GM21367 (cell line): ENCODE data around the gene RBBP8NL.

Experiments used
- ATAC-seq: cut with Tn5 transposase; IDR thresholded peaks from one replicate; pipeline ENCODE4 v1.9.1; 2021; ENCODE audit not compliant: unreplicated experiment

The RBBP8NL gene

DNA sequence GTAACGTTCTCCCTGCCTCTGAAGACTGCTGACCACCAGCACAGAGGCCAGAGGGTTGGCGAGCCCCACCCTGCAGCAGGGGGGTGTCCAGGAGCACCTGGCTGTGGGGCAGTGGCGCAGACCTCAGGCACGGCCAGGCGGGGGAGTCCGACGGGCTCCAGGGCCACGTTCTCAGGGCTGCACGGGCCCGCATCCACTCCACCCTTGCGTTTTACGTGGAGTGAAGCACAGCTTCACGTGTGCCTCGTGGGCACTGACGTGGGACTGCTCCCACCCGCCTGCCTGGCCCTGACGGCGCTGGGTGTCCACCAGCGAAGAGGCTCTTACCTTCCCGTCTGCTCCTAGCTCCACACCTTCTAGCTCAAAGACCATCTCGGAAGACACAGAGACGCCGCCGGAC, 33.5 kb downstream of the RBBP8NL start:
- no peak for ATAC-seq

- ATAC-seq: no peak
These were observed 34.0 kb downstream of the RBBP8NL start for GRCh38 chr20:62393335-62393665.

- ATAC-seq: no peak
These were observed 34.6 kb downstream of the RBBP8NL start for GRCh38 chr20:62392621-62393334.

- ATAC-seq: no peak
These were observed 35.3 kb downstream of the RBBP8NL start for GRCh38 chr20:62392077-62392418.

GRCh38 chr20:62391165-62392076, 35.9 kb downstream of the RBBP8NL start:
- ATAC-seq: no peak

DNA sequence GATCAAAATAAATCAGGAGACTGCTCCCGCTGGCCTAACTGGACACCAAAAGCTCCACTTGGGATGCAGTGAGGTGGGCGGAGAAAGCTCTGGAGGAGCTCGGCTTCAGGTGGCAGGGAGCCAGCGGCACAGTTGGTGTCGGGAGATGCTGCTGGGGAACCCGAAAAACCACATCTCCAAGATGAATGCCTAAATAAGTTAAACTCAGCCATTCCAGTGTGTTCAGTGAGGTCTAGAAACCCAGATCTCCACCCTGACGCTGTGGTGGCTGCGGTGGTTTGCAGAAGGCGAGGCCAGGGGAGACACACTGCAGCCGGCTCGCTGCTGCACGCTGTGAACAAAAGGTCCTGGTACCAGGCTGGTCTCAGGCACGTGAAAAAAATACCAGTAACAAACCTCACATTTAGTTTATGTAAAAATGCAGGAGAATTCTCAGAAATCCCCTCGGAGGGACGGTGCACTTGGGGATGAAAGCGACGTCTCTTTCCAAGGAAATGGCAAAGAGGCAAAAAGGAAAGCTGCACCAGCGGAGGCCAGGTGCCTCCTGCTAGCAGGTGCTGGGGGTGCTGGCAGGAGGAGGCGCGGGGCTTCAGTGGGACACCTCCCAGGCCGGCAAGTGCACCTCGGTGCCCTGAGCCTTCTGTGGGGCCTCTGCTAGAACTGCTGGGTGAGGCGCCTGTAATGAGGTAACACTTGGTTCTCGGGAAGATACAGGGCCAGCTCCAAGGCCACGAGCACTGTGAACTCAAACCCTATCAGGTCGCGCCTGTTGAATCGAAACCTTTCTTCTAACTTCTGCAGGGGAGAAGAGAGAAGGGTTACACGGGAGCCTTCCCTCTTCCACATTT, 36.8 kb downstream of the RBBP8NL start:
- no peak for ATAC-seq

- ATAC-seq: no peak
These were observed 37.7 kb downstream of the RBBP8NL start for GRCh38 chr20:62389601-62390087.

GRCh38 chr20:62388839-62389600, 38.3 kb downstream of the RBBP8NL start:
- ATAC-seq: no peak

GRCh38 chr20:62387933-62388635, 39.3 kb downstream of the RBBP8NL start:
- no peak for ATAC-seq

DNA sequence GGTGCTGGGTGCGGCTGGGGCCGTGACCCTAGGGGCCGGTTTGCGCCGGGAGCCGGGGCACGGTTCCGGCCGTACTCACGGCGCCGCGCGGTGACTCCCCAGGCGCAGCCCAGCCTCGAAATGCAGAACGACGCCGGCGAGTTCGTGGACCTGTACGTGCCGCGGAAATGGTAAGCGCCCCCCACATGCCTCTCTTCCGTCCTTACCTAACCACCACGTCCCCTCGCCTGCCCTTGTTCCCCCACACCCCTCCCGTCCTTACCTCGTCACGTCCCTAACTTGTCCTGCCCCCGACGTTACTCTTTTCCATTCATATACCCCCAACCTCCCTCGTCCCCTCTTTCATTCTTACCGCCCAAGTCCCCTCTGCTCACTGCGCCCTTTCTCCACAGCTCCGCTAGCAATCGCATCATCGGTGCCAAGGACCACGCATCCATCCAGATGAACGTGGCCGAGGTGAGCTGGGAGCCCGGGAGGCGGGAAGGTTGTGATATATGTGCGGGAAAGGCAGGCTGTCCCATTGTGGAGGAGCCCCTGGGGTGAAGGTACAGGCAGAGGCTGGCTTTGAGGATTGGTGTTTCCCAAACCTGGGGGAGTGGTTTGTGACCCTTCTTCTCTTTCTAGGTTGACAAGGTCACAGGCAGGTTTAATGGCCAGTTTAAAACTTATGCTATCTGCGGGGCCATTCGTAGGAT, 40.0 kb downstream of the RBBP8NL start:
- no peak for ATAC-seq

DNA sequence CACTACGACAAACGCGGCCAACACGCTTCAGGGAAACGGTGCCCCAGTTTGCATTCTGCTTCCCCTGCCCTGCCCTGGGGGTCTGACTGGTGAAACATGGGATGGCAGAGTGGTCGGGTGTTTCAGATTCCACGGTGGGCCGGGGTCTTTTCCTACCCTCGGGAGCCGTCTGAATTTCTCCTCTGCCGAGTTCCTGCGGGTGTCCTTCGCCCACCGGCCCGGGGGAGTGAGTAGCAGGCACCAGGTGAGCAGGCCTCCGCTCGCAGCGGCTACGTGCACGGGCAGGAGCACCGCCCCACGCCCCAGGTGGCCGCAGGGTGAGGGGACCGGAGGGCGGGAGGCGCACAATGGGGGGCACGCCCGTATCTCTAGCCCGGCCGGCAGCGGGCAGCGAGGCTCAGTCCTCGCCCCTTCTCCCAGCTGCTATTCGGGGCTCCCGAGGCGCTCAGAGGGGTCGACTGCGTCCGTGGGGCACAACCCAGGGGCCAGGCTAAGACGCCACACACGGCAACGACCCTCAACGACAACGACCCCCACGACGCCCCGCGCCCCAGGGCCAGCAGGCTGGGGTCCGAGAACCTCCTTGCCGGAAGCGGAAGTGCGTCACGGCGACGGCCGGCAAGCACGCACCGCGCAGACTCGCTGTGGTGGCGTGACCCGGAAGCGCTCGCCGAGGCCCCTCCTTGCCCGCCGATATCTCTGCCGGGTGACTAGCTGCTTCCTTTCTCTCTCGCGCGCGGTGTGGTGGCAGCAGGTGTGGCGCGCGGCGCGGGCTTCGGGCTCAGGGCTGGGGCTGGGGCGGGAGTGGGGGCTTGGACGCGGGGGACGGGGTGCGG, 40.7 kb downstream of the RBBP8NL start, which contains the start of gene RPS21:
Gene RPS21, plus strand, starts transcription at position 721 of the 836 bp plus-strand sequence. CDS start 236 bp downstream, outside the sequence.
- peak; percentile 79 for ATAC-seq

- no peak for ATAC-seq
These were observed 44.8 kb downstream of the RBBP8NL start for GRCh38 chr20:62382306-62383198.

DNA sequence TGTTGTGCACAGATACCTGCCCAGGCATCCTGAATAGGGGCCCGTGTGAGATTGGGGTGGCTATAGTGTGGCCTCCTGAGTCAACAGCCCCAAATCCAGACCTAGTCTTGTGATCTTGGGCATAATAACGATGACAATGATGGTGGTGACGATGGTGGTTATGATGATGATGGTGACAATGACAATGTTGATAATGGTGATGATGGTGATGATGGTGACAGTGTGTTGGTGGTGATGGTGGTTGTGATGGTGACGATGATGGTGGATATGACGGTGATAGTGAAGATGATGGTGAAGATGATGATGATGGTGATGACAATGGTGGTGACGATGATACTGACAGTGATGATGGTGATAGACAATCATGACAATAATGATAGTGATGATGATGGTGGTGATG, 45.5 kb downstream of the RBBP8NL start:
- no peak for ATAC-seq

DNA sequence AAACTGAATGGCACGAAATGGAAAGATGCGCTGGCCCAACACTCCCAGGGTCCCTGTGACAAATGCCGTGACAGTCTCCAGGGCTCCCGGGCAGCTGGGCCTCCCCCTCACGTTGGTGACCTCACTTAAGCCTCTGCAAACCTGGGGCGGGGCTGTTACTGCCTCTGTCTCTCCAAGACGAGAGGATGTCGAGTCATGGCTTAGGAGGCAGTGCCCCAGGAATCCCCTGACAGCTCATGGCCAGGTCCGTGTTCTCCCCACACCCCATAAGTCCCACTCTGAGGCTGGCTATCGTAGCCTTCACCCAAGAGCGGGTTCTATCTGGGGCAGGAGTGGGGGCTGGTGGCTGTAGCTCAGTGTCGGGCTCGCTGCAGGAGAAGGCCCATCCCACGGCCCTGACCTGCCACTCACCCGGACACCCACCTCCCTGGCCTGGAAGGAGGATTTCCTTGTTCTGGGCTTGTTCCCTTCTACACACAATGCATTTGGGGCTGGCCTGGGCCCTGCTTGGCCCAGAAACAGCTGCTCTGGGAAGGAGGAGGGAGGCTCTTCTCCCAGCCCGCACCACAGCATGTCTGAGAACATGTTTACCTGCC, 46.0 kb downstream of the RBBP8NL start:
- no peak for ATAC-seq

DNA sequence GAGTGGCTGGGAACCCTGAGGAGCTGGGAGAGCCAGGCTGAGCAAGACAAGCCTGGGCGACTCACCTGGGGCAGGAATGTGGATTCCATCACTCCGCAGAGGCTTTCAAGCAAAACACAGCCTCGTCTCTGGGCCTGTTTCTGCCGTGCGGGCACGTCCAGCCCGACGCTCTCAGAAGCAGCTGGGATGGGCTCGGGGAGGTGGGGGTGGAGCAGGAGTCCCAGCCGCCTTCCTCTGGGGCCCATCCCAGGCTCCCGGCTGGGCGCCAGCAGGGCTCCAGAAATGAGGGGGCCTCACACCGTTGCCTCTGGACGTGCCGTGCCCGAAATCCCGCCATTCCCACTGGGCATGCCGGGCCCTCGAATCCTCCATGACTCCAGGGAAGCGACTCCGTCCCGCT, 49.1 kb downstream of the RBBP8NL start:
- ATAC-seq: no peak

DNA sequence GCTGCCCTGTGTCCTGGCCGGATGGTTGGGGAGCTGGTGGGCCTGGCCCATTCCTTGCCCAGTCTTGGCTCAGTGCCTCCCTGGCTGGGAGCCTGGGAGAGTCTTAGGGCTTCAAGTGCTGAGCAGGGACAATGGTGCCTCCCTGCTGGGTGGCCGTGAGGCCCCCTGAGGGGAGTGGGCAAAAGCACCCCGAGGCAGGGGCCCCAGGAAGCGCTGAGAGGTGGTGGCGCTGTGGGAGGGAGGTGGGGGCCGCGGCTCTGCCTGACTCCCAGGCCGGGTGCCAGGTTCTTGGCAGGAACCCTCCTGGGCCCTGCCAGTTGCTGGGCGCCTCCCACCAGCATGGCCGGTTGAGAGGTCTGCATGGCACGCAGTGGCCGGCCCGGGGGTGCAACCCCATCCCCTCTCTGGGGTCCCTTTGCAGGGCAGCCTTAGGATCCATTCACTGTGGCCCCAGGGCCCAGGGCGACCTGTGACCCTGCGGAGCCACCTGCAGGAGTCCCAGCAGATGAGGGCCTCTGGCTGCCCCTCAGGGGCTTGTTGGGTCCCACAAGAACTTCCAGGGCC, 49.6 kb downstream of the RBBP8NL start:
- ATAC-seq: no peak

GRCh38 chr20:62377064-62377461, 50.3 kb downstream of the RBBP8NL start:
- ATAC-seq: no peak
